ENCODE results near the gene TEKTIP1.

DNA sequence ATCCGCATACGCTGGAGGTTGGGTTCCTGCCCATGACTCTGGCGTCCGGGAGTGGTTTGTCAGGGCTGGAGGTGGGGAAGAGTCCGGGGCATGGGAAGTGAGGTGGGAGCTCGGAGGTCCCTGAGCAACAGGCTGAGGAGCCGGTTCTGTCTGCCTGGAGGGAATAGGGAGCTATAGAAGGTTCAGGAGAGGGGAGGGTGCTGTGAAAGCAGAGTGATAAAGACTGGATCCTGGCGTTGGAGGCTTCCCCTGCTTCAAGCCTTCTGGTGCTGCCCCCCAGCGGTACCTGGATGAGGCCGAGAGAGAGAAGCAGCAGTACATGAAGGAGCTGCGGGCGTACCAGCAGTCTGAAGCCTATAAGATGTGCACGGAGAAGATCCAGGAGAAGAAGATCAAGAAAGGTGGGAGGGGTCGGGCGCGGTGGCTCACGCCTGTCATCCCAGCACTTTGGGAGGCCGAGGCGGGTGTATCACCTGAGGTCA is 36.3 kb downstream of the TEKTIP1 start:
- TF ChIP-seq, protein P1, sequence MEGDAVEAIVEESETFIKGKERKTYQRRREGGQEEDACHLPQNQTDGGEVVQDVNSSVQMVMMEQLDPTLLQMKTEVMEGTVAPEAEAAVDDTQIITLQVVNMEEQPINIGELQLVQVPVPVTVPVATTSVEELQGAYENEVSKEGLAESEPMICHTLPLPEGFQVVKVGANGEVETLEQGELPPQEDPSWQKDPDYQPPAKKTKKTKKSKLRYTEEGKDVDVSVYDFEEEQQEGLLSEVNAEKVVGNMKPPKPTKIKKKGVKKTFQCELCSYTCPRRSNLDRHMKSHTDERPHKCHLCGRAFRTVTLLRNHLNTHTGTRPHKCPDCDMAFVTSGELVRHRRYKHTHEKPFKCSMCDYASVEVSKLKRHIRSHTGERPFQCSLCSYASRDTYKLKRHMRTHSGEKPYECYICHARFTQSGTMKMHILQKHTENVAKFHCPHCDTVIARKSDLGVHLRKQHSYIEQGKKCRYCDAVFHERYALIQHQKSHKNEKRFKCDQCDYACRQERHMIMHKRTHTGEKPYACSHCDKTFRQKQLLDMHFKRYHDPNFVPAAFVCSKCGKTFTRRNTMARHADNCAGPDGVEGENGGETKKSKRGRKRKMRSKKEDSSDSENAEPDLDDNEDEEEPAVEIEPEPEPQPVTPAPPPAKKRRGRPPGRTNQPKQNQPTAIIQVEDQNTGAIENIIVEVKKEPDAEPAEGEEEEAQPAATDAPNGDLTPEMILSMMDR (IDR thresholded peaks at IDR 0.05) = no peak
- TF ChIP-seq POLR2AphosphoS5 (IDR thresholded peaks at IDR 0.05) = no peak
